Prostate gland (tissue), 2 donors: ENCODE data around the gene ATP9A. TPM values are rescaled to one million over a fixed set of nuclear protein-coding genes. Genes with fewer than 3 reads are reported as not detected.

Experiments
- DNase-seq: peaks from one replicate; pipeline ENCODE4 v3.0.0-alpha.2; 2019; ENCODE audit warnings: low spot score
- H3K27ac ChIP-seq, 2 donors: fragments of 200-600 bp; sonication (generic); 2 replicates each; pipeline ENCODE4 v1.5.1; 2017 to 2019
- H3K27me3 ChIP-seq: fragments of 200-600 bp; sonication (generic); replicated peaks from 2 replicates; pipeline ENCODE4 v1.5.1; 2019; ENCODE audit not compliant: insufficient read depth
- H3K36me3 ChIP-seq, 2 donors: fragments of 200-600 bp; sonication (generic); 1 replicate in 1 of 2; 2 replicates in 1 of 2; pipeline versions ENCODE4 v1.5.1 to v1.8.1; 2017 to 2019
- H3K4me1 ChIP-seq: fragments of 200-600 bp; sonication (generic); replicated peaks from 2 replicates; pipeline ENCODE4 v1.5.1; 2019
- H3K4me3 ChIP-seq, 2 donors: fragments of 200-600 bp; sonication (generic); 2 replicates each; pipeline ENCODE4 v1.5.1; 2017 to 2019
- H3K9me3 ChIP-seq: fragments of 200-600 bp; sonication (generic); 2 replicates; pipeline ENCODE4 v1.5.1; 2017
- POLR2A ChIP-seq: fragments of 450-650 bp; IDR thresholded peaks from one replicate; pipeline ENCODE4 v1.6.1; 2016; ENCODE audit warnings: antibody characterized with exemption, mild to moderate bottlenecking
- POLR2AphosphoS5 ChIP-seq: sonication (generic); formaldehyde crosslinking; IDR thresholded peaks from one replicate; pipeline ENCODE4 v1.6.1; 2017; ENCODE audit warnings: antibody characterized with exemption
- WGBS: methylation state at CpG from one replicate; pipeline ENCODE4 v1.1.5; 2018; 5-methylcytosine and 5-hydroxymethylcytosine counted together
- intact Hi-C: fragments of 100-400 bp; cut with DNase I; formaldehyde crosslinking; loops from one replicate; pipeline ENCODE4 v1.14.2; 2022
- total RNA-seq, 2 donors: library from RNA; depleted of rRNA; stranded (reverse); fragments of >200 nt; gene quantifications; one replicate each; pipeline ENCODE4 v1.1.0, GENCODE V29; 2016
- TF ChIP-seq, protein P1 (sequence below), 4 experiments: fragments of 200-600 bp in 2 of 4; fragments of 450-650 bp in 2 of 4; sonication (generic) in 2 of 4; IDR thresholded peaks; 1 replicate in 3 of 4; 2 replicates in 1 of 4; pipeline ENCODE4 v1.5.1; 2016 to 2019; ENCODE audit warnings: antibody characterized with exemption in 4 of 4, mild to moderate bottlenecking in 2 of 4, moderate library complexity in 2 of 4

ATP9A gene
- total RNA-seq, 2 donors from 2014 or later = 35.1 to 118 TPM

GRCh38 chr20:51611625-51611890, 156.6 kb downstream of the ATP9A start:
- H3K36me3 ChIP-seq = no peaks in the 10 kb centered on the region
- WGBS = 69% methylated on average over 2 of the region's 2 CpGs
- no peak for DNase-seq

GRCh38 chr20:51610761-51611624, 157.2 kb downstream of the ATP9A start:
- Histone ChIP-seq H3K27me3 (no peaks in the 10 kb centered on the region), H3K4me3 (no peak overlapping the region), H3K27ac (no peak overlapping the region), H3K9me3 (no peaks in the 10 kb centered on the region), H3K4me1 (no peaks in the 10 kb centered on the region), H3K36me3 (no peaks in the 10 kb centered on the region)
- TF ChIP-seq POLR2AphosphoS5 (no peak), POLR2A (no peak)
- TF ChIP-seq, protein P1, sequence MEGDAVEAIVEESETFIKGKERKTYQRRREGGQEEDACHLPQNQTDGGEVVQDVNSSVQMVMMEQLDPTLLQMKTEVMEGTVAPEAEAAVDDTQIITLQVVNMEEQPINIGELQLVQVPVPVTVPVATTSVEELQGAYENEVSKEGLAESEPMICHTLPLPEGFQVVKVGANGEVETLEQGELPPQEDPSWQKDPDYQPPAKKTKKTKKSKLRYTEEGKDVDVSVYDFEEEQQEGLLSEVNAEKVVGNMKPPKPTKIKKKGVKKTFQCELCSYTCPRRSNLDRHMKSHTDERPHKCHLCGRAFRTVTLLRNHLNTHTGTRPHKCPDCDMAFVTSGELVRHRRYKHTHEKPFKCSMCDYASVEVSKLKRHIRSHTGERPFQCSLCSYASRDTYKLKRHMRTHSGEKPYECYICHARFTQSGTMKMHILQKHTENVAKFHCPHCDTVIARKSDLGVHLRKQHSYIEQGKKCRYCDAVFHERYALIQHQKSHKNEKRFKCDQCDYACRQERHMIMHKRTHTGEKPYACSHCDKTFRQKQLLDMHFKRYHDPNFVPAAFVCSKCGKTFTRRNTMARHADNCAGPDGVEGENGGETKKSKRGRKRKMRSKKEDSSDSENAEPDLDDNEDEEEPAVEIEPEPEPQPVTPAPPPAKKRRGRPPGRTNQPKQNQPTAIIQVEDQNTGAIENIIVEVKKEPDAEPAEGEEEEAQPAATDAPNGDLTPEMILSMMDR (IDR thresholded peaks at IDR 0.05) = no peak
- DNase-seq = no peak
- 85% methylated on average over 16 of the region's 16 CpGs for WGBS
- intact Hi-C loops = no loop called here

More at GRCh38 chr20:51611625-51611890, 156.6 kb downstream of the ATP9A start:
- H3K27ac ChIP-seq = no peak overlapping the region
- TF ChIP-seq POLR2AphosphoS5 = no peak
- TF ChIP-seq, protein P1 (IDR thresholded peaks at IDR 0.05) = no peak
- no peak for TF ChIP-seq POLR2A
- H3K4me1 ChIP-seq = no peaks in the 10 kb centered on the region
- intact Hi-C loops = no loop called here
- H3K27me3 ChIP-seq = no peaks in the 10 kb centered on the region
- no peaks in the 10 kb centered on the region for H3K9me3 ChIP-seq
- no peak overlapping the region for H3K4me3 ChIP-seq

DNA sequence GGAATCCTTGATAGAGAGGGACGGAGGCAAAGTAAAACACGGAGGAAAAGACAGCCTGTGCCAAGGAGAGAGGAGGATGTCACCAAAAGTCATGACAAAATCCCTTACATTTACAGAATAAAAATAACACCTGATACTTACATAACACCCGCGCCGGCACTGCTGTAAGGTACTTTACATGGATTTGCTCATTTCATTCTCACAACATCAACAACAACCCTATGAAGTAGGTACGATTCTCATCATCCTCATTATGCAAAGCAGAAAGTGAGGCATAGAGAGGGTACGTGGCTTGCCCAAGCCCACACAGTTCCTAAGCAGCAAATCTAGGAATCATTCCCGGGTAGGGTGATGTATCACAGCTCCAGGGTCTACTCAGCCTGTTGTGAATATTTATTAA, 158.1 kb downstream of the ATP9A start:
- 83% methylated on average over 8 of the region's 8 CpGs for WGBS
- Histone ChIP-seq H3K27me3 (no peaks in the 10 kb centered on the region), H3K4me1 (no peaks in the 10 kb centered on the region), H3K9me3 (no peaks in the 10 kb centered on the region), H3K27ac (no peak overlapping the region), H3K4me3 (no peak overlapping the region), H3K36me3 (no peaks in the 10 kb centered on the region)
- TF ChIP-seq, protein P1 (IDR thresholded peaks at IDR 0.05) = no peak
- no peak for TF ChIP-seq POLR2AphosphoS5
- TF ChIP-seq POLR2A = no peak
- intact Hi-C loops = no loop called here
- DNase-seq = no peak

DNA sequence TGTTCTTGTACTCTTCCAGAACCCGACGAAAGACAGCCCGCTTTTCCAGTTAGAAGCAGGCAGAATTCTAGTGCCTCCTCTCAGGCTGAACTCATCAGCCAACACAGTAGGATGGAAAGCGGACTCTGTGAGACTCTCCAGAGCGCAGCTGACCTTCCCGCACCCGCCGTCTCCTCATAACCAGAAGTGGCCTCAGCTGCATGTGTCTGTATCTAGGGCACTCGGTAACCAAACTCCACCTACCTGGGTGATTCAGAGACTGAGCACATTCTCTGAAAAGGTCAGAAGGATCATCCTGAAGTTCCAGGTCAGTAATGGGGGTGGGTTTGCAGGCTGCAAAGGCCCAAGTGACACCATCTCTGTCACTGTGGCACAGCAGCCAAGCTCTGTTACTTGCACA, 158.9 kb downstream of the ATP9A start:
- WGBS = 93% methylated on average over 9 of the region's 9 CpGs
- TF ChIP-seq POLR2AphosphoS5 (no peak), POLR2A (no peak)
- TF ChIP-seq, protein P1 (IDR thresholded peaks at IDR 0.05) = no peak
- no peak overlapping the region for H3K27ac ChIP-seq
- H3K9me3 ChIP-seq = no peaks in the 10 kb centered on the region
- no peaks in the 10 kb centered on the region for H3K36me3 ChIP-seq
- H3K27me3 ChIP-seq = no peaks in the 10 kb centered on the region
- H3K4me1 ChIP-seq = no peaks in the 10 kb centered on the region
- DNase-seq = no peak
- no peak overlapping the region for H3K4me3 ChIP-seq
- intact Hi-C loops = no loop called here

DNA sequence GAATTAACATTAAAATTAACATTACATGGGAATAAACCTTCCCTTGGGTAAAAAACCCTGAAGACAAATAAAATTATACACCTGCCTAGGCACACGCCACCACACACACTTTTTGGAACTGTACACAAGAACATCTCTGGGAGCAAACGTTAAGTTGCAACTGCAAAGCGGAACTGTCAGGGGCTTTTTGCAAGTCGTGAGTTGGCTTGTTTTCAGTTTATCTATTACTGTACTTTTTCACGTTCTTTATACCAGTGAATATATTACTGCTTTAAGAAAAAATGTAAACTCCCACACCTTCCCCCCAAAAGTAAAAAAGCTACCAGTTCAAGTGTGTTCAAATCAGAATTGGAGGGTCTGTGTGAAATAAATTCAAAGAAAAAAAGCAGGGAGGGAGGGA, 160.1 kb downstream of the ATP9A start:
- no peak overlapping the region for H3K27ac ChIP-seq
- no peak for DNase-seq
- WGBS = 77% methylated on average over 5 of the region's 5 CpGs
- intact Hi-C loops = no loop called here
- no peak overlapping the region for H3K4me3 ChIP-seq
- no peaks in the 10 kb centered on the region for H3K9me3 ChIP-seq
- no peaks in the 10 kb centered on the region for H3K36me3 ChIP-seq
- TF ChIP-seq POLR2A = no peak
- H3K4me1 ChIP-seq = no peaks in the 10 kb centered on the region
- no peaks in the 10 kb centered on the region for H3K27me3 ChIP-seq
